HG03521 (cell line): ENCODE data around the gene CNGA2.

ENCODE experiments used
- ATAC-seq: cut with Tn5 transposase; IDR thresholded peaks from one replicate; pipeline ENCODE4 v1.9.1; 2021; ENCODE audit warnings: mild to moderate bottlenecking, moderate library complexity; ENCODE audit not compliant: unreplicated experiment

Gene CNGA2

GRCh38 chrX:151711154-151711553 lies 23.4 kb upstream of the CNGA2 start:
- ATAC-seq: no peak

- no peak for ATAC-seq
These were observed 22.8 kb upstream of the CNGA2 start for GRCh38 chrX:151711787-151712186.

GRCh38 chrX:151712253-151712652 lies 22.3 kb upstream of the CNGA2 start:
- no peak for ATAC-seq

GRCh38 chrX:151713849-151714248 lies 20.7 kb upstream of the CNGA2 start:
- ATAC-seq: no peak

- ATAC-seq: no peak
These were observed 20.2 kb upstream of the CNGA2 start for GRCh38 chrX:151714362-151714761.

- no peak for ATAC-seq
These were observed 18.8 kb upstream of the CNGA2 start, which contains the start of gene FATE1 for GRCh38 chrX:151715752-151716151. FATE1 (plus strand) TSS chrX:151716035; CDS start chrX:151716120, 85 bp downstream.

GRCh38 chrX:151722241-151722846 lies 12.2 kb upstream of the CNGA2 start:
- ATAC-seq: no peak

- ATAC-seq: no peak
These were observed 11.3 kb upstream of the CNGA2 start for GRCh38 chrX:151723156-151723760.

GRCh38 chrX:151724563-151725337 lies 9.8 kb upstream of the CNGA2 start:
- no peak for ATAC-seq

GRCh38 chrX:151725338-151725614 lies 9.3 kb upstream of the CNGA2 start:
- ATAC-seq: no peak

- ATAC-seq: no peak
These were observed 7.8 kb upstream of the CNGA2 start for GRCh38 chrX:151726751-151727150.

- no peak for ATAC-seq
These were observed 7.2 kb upstream of the CNGA2 start for GRCh38 chrX:151727346-151727745.

GRCh38 chrX:151729056-151729725 lies 5.4 kb upstream of the CNGA2 start:
- no peak for ATAC-seq

GRCh38 chrX:151735219-151735618 lies 673 bp downstream of the CNGA2 start:
- no peak for ATAC-seq

GRCh38 chrX:151736685-151737084 lies 2.1 kb downstream of the CNGA2 start:
- ATAC-seq: no peak

- no peak for ATAC-seq
These were observed 2.9 kb downstream of the CNGA2 start for GRCh38 chrX:151737494-151737893.

GRCh38 chrX:151738751-151739150 lies 4.2 kb downstream of the CNGA2 start:
- ATAC-seq: no peak

- no peak for ATAC-seq
These were observed 7.1 kb downstream of the CNGA2 start for GRCh38 chrX:151741606-151742005.

GRCh38 chrX:151742311-151742710 lies 7.8 kb downstream of the CNGA2 start:
- no peak for ATAC-seq

GRCh38 chrX:151743651-151744470 lies 9.3 kb downstream of the CNGA2 start:
- ATAC-seq: no peak

GRCh38 chrX:151745651-151746050 lies 11.1 kb downstream of the CNGA2 start:
- no peak for ATAC-seq
